Chondrocyte (in vitro differentiated cells): ENCODE data around the gene CEL. TPM values are rescaled to one million over a fixed set of nuclear protein-coding genes. Genes with fewer than 3 reads are reported as not detected.

Experiments used
- DNase-seq: peaks from one replicate; pipeline ENCODE4 v3.0.0; 2021; ENCODE audit warnings: mixed read lengths, low spot score
- H3K27ac Mint-ChIP-seq: one replicate; pipeline ENCODE4 v1.8.0; 2021; ENCODE audit warnings: mild to moderate bottlenecking, moderate library complexity, mixed read lengths; ENCODE audit not compliant: unreplicated experiment
- H3K27me3 Mint-ChIP-seq: 2 replicates; pipeline ENCODE4 v1.8.0; 2021; ENCODE audit warnings: low read depth, mixed read lengths
- H3K36me3 Mint-ChIP-seq: 2 replicates; pipeline ENCODE4 v1.8.0; 2021; ENCODE audit warnings: low read depth, mixed read lengths
- H3K4me1 Mint-ChIP-seq: 2 replicates; pipeline ENCODE4 v1.8.0; 2021; ENCODE audit warnings: low read depth, mild to moderate bottlenecking, mixed read lengths
- H3K4me3 Mint-ChIP-seq: one replicate; pipeline ENCODE4 v1.8.0; 2021; ENCODE audit warnings: mild to moderate bottlenecking, moderate library complexity, mixed read lengths; ENCODE audit not compliant: unreplicated experiment
- H3K9me3 Mint-ChIP-seq: 2 replicates; pipeline ENCODE4 v1.8.0; 2021; ENCODE audit warnings: low read depth, mixed read lengths
- CTCF ChIP-seq: fragments of 200-600 bp; sonication (generic); IDR thresholded peaks from 2 replicates; pipeline ENCODE4 v1.5.0; 2021; ENCODE audit warnings: antibody characterized with exemption, mild to moderate bottlenecking, moderate library complexity
- total RNA-seq: library from RNA; stranded (reverse); gene quantifications from 3 replicates; pipeline ENCODE4 v1.2.1, GENCODE V29; 2021

CEL gene
- total RNA-seq, 1 donor from 2014 or later: 0.87 TPM

DNA sequence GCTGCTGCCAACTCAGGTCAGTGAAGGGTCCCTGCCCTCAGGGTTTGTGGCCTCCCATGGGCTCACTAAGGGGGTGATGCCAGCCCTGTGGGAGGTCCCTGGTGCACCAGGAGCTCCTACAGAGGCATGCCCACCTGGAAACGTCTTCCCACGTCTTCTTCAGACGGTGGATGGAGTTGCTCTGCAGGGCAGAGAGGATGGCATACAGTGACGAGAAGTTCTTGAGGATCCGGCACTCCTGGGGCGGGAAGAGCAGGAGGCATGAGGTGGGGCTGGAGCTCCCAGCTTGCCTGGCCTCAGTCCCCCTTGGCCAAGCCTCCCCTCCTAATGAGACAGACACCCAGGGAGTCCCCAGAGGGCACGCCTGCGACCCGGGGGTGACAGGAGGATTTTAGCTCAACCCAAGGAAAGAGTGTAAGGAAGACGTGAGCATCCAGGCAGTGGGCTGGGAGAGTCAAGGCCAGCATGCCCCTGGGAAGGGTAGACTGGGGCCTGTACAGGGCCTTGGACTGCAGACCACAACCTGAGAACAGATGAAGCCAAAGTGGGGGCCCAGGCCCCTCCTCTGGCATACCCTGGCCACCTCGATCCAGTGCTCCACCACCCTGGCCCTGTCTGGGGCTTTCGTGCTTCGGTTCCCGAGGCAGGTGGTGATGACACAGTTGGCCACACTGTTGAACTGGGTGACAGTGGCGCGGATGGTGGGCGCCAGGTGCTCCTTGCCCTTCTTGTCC lies 44.9 kb downstream of the CEL start:
- Mint-ChIP-seq H3K9me3 (no peaks in the 10 kb centered on the region), H3K27ac (no peak overlapping the region), H3K27me3 (no peaks in the 10 kb centered on the region), H3K4me3 (no peak overlapping the region), H3K36me3 (peaks cover 23% of the 10 kb centered on the region), H3K4me1 (no peaks in the 10 kb centered on the region)
- TF ChIP-seq CTCF: no peak
- DNase-seq: peak; percentile 60

DNA sequence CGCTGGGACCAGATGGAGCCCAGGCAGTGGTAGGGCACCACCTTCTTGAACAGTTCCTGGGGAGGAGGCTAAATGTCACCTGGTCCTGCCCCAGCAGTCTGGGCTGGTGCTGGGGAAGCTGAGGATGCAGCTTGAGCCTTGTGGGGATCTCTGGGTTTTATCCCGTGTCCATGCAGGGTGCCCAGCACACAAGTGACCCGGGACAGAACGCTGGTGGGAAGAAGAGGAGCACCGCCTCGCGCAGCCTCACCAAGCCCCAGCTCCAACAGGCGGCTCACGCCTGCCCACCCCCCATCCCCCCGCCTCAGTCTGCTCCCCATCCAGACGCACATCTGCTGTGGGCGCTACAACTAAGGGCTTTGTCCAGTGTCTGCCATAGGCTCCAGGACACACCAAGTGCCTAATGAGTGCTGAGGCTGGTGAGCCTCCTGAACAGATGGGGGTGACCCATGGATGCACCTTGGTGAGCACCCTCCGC lies 45.5 kb downstream of the CEL start:
- H3K27me3 Mint-ChIP-seq: no peaks in the 10 kb centered on the region
- no peak overlapping the region for H3K4me3 Mint-ChIP-seq
- no peaks in the 10 kb centered on the region for H3K4me1 Mint-ChIP-seq
- H3K27ac Mint-ChIP-seq: no peak overlapping the region
- no peak for DNase-seq
- H3K36me3 Mint-ChIP-seq: peaks cover 19% of the 10 kb centered on the region
- no peak for TF ChIP-seq CTCF
- no peaks in the 10 kb centered on the region for H3K9me3 Mint-ChIP-seq

DNA sequence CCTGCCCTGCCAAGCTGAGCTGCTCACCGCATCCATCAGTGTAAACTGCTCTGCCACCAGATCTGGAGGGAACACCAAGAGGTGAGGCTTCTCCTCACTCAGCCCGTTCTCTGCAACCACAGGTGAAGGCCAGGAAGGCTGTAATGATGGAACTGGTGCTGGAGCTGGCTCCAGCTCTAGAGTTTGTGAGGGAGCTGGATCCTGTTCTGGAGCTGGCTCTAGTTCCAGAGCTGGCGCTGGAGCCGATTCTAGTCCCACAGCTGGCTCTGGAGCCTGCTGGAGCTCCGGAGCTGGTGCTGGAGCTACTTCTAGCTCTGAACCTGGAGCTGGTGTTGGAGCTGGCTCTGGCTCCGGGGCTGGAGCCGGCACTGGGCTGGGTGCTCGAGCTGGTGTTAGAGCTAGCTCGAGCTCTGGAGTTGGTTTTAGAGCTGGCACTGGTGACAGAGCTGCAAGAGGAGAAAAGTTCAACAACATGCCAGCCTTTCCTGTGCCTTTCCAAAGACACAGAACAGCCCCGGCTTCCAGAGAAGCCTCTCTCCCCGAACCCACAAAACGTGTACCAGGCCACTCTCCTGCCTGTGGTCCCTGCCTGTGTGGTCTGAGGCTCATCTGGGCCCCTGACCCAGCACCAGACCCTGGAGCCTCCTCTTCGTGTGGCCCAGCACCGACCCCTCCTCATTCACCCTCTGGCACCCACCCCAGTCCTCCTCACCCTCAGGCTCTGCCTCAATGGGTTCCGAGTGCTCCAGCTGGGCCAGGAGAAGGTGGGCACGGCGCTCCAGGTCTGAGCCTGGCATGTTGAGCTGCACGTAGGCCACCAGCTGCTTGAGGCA lies 46.4 kb downstream of the CEL start:
- no peak overlapping the region for H3K4me3 Mint-ChIP-seq
- H3K36me3 Mint-ChIP-seq: peaks cover 14% of the 10 kb centered on the region
- peak; percentile 61 for DNase-seq

GRCh38 chr9:133108794-133109641 lies 47.2 kb downstream of the CEL start:
- no peaks in the 10 kb centered on the region for H3K27me3 Mint-ChIP-seq
- H3K9me3 Mint-ChIP-seq: no peaks in the 10 kb centered on the region
- no peak for TF ChIP-seq CTCF
- H3K36me3 Mint-ChIP-seq: peaks cover 13% of the 10 kb centered on the region
- peaks cover 10% of the 10 kb centered on the region for H3K4me1 Mint-ChIP-seq
- no peak overlapping the region for H3K4me3 Mint-ChIP-seq
- DNase-seq: peak; percentile 77
- no peak overlapping the region for H3K27ac Mint-ChIP-seq

More for the DNA sequence above, 46.4 kb downstream of the CEL start:
- no peaks in the 10 kb centered on the region for H3K9me3 Mint-ChIP-seq
- H3K27me3 Mint-ChIP-seq: no peaks in the 10 kb centered on the region
- no peak for TF ChIP-seq CTCF
- H3K4me1 Mint-ChIP-seq: peaks cover 2% of the 10 kb centered on the region
- no peak overlapping the region for H3K27ac Mint-ChIP-seq
